Hindlimb muscle (tissue), 1 donor: Measurements from ENCODE around the gene ABCA13. TPM values are rescaled to one million over a fixed set of nuclear protein-coding genes. Genes with fewer than 3 reads are reported as not detected.

Source experiments
- DNase-seq: peaks from one replicate; pipeline ENCODE4 v3.0.0-alpha.2; 2013
- polyA plus RNA-seq: library from polyadenylated mRNA; unstranded; fragments of 120-200 nt; gene quantifications from one replicate; pipeline ENCODE4 v1.2.1, GENCODE V29; 2013; ENCODE audit not compliant: insufficient read length

The ABCA13 gene
- polyA plus RNA-seq, 1 donor, result 0.10 TPM

DNA sequence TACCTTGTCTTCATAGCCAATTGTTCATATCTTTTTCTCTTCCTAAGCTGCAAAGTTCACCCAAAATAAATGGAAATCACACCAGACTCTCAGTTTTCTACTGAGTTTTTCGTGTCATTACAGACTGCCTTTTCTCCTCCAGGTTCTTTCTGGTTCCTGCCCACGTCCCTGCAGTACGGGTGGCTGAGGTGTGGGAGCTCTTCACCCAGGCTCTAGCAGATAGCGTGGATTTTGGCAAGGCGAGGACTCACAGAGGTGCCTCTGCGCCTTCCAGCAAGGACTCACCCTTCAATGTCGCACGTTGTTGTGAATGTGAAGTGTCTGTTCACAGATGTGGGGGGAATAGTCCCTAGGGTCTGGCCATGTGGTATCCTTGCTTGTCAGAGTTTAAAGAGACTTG is 71.6 kb downstream of the ABCA13 start:
- DNase-seq, result no peak

DNA sequence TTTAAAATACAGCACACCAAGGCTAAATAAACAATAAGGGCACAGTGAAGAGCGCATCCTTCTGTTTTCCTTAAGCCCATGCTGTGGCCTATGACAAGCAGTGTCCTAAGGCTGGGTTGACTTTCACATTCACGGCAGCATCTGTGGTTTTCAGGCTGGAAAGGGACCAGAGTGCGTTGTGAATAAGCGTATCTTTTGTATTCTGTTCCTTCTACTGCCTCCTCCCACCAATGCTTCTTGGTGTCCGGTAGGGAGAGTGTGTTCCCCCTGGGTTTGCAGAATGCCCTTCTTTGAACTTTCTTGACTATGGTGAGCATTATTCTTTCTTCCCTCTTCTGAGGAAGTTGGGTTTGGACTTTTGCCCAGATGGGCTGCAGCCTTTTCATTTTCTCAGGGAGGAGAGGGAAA is 73.6 kb downstream of the ABCA13 start:
- DNase-seq, result peak; percentile 23

DNA sequence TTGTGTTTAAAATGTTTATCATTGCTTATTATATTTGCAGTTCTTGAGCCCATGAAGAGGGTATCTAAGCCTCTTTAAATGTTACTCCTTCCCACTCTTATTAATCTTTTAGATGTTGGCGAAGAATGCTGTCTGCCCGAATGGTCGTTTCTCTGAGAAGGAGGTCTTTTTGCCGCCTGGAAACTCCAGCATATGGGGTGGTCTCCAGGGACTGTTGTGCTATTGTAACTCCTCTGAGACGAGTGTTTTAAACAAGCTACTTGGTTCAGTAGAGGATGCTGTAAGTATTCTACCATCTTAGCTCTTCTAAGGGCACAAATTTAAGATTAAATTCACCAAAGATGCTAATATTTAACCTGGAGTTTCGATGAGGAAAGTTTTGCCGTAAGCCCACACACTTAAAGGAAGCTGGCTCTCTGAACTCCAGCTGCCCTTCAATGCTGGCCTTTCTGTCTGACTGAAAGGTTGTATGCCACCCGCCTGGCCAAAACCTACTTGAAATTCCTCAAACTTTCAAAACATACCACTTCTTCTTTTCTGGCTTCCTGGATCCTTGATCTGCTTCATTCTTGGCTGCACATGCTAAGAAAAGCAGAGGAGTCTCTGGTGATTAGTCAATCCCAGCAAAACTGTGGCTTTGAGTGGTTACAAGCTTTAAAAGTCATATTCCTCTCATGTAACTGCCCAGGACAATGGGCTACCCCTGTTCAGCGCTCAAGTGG is 74.7 kb downstream of the ABCA13 start:
- DNase-seq, result no peak

DNA sequence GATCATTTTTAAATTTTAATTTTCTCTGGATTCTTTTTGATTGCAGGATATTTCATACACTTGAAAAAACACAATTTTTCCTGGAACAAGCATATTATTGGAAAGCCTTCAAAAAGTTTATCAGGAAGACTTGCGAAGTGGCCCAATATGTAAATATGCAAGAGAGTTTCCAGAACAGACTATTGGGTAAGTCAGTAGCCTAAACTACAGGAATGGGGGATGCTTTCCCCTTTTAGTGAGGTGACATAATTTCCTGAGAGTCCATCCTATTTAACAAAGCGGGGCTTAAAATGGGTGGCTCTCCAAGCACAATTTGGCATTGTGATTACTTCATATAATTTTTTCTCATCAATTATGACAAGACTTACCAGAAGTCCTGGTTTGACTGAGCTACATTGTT is 77.9 kb downstream of the ABCA13 start:
- no peak for DNase-seq

DNA sequence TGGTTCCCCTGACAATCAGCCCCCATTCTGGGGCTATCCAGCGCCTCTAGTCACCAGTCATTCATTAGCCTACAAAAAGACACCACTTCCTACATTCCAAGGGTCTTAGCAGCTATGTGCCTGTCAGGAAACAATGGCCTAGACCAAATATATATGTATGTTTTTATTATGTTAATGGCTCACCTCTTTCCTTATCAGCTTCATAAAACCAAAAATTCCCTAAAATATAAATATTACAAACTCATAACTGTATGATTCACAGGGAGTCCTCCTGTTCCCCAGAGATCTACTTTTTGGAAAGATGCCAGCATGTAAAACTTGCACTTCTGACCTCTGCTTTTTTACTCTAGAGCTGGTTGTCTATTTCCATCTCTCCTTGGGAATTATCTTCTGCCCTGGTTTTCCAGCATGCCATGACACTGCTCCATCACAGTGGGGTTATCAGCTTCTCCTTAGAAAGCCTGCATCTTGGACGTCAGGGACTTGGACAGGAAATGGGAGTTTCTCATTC is 79.2 kb downstream of the ABCA13 start:
- DNase-seq, result no peak

DNA sequence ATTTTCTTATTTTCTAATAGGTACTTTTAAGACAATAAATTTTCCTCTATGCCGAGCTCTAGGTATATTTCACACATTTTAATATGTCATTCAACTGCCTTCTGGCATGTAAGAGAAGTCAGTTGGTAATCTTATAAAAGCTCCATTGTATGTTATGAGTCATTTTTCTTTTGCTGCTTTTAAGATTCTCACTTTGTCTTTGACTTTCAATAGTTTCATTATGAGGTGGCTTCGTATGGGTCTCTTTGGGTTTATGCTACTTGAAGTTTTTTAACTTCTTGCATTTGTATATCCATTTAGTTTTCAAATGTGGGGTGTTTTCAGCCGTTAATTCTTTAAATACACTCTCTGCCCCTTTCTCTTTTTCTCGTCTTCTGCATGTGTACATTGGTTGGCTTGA is 80.5 kb downstream of the ABCA13 start:
- DNase-seq, result no peak

DNA sequence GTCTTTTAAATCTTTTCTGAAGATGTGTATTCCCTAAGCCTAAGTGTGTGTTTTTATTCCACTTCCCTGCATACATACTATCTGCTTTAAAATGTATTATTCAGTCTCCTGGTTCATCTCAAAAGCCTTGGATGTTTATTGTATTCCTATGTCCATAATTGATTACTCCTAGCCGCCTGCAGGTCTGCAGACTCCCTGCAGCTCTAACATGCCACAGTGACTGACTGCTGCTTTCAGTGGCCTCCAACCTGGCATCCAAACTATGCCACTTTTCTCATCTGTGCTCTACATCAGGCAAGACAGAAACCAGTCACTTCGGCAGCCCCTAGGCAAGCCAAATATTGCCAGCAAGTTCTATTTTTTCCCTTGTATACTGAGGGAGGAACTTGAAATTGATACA is 81.7 kb downstream of the ABCA13 start:
- DNase-seq, result no peak

DNA sequence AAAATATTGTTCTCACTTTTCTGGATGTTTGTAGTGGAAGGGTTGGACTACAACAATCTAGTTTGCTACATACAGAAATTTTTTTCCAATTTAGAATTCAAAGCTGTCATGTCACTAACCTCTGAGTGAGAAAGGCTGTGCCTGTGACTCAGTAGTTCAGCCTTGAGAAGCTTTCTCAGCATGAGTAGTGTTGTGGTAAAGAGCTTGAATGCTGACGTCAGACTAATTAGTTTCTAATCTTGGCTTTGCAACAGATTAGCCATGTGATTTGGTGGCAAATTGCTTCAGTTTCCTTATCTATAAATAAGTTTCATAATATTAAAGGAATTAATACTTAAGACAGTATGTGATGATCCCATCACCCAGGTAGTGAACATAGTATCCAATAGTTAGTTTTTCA is 83.8 kb downstream of the ABCA13 start:
- no peak for DNase-seq

DNA sequence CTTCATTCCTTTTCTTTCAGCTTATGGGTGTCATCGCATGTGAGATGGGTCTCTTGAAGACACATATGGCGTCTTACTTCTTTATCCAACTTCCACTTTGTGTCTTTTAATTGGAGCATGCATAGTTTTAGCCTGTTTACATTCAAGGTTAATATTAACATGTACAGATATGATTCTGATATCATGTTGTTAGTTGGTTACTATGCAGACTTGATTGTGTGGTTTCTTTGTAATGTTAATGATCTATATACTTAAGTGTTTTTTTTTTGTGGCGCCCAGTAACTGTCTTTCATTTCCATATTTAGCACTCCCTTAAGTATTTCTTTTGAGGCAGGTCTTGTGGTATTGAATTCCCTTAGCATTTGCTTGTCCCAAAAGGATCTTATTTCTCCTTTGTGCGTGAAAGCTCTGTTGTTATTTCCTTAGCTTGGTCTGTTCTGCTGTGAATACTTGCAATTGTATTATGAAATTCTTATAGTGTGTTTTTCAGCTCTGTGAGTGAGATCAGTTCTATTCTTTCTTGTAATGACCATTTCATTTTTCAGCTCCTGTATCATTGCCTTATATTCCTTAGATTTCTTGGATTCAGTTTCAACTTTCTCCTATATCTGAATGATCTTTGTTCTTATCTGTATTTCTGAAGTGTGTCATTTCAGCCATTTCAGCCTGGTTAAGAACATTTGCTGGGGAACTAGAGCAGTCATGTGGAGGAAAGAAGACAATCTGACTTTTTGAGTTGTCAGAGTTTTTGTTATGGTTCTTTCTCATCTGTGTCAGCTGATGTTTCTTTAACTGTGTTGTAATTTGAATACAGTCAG is 88.4 kb downstream of the ABCA13 start:
- no peak for DNase-seq

DNA sequence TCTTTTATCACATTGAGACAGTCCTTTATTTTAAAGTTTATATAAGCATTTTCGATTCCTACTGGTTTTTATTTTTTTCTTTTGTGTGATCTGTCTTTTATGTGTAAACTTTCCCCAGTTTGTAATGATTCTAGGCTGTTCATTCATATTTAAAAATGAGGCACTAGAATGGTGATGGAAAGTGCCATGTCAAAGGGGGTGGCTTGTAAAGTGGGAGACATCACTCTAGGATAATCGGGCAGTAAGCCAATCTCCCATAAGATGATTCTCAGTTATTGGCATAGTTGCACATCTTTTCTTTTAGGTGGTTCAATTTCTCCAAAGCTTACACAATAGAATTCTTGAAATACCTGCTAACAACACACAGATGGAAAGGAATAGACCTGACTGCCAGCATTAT is 90.4 kb downstream of the ABCA13 start:
- no peak for DNase-seq

DNA sequence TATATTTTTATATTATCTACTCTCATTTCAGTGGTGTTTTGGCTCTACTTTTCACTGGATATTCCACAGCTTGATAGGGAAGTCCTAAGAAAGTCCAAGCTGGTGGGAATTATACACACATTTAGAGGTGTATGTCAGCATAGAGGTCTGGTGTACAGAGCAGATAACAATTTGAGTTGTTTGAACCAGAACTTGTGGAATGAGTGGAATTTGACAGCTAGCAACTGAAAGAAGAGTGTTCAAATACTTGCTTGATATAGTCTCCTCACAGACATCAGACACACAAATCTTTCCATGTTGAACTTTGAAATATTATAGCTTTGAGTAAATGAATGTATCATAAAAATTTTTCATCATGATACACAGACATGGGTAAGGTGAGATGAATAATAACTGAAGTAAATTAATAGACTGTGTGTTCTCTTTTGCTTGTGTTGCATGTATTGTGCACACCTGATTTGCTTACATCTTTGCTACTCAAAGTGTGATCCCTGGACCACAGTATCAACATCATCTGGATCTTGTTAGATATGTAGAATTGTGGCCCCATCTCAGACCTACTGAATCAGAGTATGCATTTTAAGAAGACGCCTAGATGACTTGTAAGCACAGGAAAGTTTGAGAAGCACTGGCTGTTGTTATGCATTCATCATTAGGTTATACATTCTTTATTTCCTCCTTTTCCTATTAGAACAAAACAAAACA is 91.5 kb downstream of the ABCA13 start:
- no peak for DNase-seq

DNA sequence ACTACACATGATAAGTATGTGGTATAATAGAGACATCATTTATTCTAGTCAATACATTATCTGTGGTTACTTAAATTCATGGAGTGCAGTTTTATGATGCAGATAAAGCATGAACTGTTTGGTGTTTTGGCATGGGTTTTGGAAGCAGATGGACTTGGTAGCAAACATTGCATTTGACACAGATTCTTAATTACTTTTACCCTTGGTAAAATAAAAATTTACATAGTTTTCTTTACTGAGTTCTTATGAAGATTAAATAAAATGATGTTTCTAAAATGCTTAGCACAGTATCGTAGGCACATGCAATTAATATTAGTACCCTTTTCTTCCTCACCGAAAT is 92.0 kb downstream of the ABCA13 start:
- no peak for DNase-seq

DNA sequence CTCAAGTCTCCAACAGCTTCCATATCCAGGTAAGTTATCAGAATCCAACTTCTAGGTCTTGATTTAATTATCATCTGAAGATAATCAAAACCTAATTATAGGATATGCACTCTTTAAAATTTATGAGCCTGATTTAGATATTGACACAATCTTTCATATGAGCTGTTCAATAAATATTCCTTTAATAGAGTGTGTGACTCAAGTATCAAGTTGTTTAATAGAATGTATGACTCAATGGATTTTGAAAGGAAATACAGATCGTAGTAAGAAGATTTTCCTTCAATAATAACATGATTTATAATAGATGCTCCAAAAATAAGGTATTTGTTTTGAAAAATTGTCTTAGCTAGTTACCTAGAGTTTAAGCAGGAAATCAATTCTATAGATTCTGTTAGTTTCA is 97.8 kb downstream of the ABCA13 start:
- no peak for DNase-seq

DNA sequence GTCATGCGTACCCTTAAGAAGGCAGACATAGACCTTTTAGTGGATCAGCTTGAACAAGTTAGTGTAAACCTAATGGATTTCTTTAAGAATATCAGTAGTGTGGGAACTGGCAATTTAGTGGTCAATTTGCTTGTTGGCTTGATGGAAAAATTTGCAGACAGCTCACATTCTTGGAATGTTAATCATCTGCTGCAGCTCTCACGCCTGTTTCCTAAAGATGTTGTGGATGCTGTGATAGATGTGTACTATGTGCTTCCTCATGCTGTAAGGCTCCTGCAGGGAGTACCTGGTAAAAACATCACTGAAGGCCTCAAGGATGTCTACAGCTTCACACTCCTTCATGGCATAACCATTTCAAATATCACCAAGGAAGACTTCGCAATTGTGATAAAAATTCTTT is 103.4 kb downstream of the ABCA13 start:
- DNase-seq, result no peak

DNA sequence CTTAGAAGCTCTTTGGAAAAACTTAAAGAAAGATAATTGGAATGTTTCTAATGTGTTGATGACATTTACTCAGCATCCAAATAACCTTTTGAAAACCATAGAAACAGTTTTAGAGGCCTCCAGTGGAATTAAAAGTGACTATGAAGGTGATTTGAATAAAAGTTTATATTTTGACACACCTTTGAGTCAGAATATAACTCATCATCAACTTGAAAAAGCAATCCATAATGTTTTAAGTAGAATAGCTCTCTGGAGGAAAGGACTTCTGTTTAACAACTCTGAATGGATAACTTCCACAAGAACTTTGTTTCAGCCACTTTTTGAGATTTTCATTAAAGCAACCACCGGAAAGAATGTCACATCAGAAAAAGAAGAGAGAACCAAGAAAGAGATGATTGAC is 108.2 kb downstream of the ABCA13 start:
- no peak for DNase-seq

DNA sequence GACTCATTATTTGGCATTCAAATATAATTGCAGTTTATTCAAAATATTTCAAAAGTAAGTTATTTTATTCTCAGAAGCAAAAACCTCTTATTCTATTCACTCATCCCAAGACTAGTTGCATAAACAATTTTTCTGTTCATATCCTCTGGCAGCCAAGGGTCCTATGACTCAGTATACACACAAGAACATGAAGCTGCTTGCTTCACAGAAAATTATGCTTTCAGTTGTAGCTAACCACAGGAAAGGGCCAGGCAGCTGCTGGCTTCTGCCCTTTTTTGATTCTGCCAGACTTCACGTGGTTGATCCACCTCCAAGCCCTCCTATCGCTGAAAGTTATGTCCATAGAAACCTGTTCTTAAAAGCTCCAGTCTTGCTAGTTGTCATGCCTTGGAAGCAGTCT is 108.8 kb downstream of the ABCA13 start:
- DNase-seq, result no peak

DNA sequence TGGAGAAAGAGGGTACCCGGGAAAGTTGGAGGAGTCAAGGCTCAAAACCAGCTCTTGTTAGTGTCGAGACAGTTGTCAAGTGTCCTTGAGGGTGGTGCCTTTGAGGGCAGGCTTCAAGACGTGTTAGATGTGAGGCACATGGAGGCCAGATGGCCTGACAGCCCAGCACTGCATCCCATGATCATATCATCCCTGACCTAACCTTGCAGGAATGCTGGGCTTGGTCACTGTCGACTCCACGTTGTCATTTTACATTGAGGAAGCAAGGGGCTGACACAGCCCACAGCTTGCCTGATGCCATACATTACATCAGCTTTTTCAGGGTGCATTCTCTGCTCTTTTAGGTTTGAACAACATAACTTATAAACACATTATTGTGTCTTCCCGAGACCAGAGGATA is 114.1 kb downstream of the ABCA13 start:
- DNase-seq, result no peak

DNA sequence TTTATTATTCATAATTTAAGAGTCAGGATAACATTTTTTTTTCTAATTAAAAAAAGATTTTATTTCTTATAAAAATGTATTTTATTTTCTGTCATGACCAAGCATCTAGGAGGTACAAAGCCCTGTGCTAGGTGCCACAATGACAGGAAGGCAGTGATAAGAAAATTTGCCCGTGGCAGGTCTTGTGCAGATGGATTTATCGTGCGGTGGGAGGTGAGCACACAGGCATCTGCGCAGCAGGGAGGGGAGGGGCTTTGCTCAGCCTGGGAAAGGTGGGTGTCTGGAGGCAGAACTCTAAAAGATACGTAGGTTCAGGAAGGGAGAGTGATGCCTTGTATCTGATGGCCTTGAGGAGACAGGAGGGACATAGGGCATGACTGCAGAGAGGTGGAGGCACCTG is 115.6 kb downstream of the ABCA13 start:
- DNase-seq, result no peak

DNA sequence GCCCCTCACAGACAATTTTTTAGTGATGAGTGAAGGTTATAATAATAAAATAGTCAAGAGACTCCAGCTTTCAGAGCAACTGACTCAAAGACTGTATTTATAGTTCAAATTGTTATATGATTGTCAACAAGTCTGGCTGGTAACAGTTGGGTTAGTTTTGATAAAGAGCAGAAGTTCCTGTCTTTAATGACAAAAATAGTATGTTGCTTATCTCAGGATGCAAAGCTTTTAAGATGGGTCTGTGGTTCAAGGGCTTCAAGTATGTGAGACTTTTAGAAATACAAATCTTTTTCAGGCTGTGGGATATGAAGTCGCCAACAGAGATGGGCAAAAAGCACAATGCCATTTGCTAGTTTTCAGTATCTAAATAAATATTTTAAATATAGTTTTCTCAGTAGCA is 118.4 kb downstream of the ABCA13 start:
- DNase-seq, result no peak

DNA sequence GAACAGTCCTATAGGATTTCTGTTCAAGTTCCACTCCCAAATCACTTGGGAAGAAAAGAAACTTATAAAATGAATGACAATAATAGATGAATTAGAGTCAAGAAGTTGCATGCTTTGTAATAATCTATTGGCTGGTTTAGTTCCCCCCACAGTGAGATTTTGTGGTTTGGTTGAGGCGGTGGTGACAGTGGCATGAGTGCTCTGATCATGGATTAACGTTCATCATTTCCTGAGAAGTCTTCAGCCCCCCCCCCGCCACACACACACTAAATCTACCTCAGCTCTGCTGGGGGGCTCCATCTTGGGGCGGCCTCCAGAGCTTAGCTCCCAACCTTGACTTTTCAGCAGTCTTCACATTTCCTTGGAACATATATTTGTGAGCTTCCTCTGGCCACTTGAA is 121.7 kb downstream of the ABCA13 start:
- DNase-seq, result no peak

DNA sequence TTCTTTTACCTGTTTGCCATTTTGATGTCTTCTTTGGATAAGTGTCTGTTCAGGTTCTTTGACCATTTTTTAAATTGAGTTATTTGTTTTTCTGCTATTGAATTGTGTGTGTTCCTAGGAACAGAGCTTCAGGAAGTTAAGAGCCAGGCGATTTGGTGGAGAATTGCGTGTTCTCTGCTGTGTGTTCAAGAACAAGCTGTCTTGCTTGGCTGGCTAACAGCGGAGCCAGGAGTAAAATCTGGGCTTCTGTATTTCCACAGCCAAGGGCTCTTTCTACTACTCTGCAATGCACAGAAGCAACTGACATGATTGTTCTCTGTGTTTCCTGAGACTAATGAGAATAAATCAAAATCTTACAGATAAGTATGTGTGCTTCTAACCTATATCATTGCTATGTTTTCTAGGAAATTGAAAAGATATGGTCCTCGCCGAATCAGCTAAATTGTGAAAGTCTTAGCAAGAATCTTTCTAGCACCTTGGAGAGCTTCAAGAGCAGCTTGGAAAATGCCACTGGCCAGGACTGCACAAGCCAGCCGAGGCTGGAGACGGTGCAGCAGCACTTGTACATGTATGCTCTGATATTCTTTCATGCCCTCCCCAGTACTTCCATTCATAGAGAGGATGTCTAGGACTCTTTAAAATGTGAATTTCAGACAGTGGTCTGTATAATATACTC is 124.2 kb downstream of the ABCA13 start:
- DNase-seq, result no peak

DNA sequence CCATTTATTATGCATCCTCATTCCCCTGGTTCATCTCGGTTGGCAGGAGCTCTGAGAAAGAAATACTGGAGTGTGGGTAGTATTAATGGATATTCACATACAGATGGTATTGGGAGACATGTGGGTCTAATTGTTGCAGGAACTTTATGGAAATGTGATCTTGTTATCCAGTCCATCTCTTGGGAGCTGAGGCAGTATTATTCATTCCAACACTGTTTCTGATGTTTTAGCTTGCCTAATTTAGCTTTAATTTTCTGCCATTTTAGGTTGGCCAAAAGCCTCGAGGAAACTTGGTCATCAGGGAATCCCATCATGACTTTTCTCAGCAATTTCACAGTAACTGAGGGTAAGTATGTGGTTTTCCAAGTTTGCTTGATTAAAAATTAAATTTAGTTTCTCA is 125.7 kb downstream of the ABCA13 start:
- no peak for DNase-seq

DNA sequence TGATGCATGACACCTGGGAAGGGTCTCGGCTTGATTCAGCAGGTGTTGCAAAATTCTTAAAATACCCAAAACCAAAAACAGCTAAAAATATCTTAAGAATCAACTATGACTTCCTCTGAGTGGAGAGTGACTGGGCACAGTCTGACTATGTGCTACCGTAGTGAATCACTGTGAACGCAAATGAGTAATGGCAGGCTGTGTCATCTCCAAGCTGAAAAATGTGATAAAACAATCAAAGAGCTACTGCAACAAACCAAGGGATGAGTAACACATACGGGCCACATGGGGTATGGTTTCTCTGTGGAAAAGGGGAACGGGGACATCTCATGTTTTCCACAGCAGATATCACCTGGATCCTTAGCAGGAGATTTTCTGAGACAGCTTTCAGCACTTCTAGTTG is 127.5 kb downstream of the ABCA13 start:
- no peak for DNase-seq
